ENCODE measurements around the gene CGREF1. TPM values are rescaled to one million over a fixed set of nuclear protein-coding genes. Genes with fewer than 3 reads are reported as not detected.

CGREF1 gene
- total and polyA plus RNA-seq, 2 donors (not counting 1 experiment from before 2014, with no cell fraction given), result 1.5 to 2.3 TPM

- Histone ChIP-seq H3K79me2 (ENCODE audit: control insufficient read depth, insufficient read depth, low read length) (peaks cover 30% of the 10 kb centered on the region), H3K4me1 (ENCODE audit: control insufficient read depth, extremely low read depth, insufficient read depth, low read length) (peaks cover 14% of the 10 kb centered on the region), H3K27me3 (ENCODE audit: control insufficient read depth, insufficient read depth, low read length) (no peaks in the 10 kb centered on the region), H3K9ac (ENCODE audit: insufficient read depth, low read length) (no peak overlapping the region), H4K20me1 (ENCODE audit: control insufficient read depth, extremely low read depth, insufficient read depth, low read length) (no peaks in the 10 kb centered on the region), H3K36me3 (ENCODE audit: control insufficient read depth, insufficient read depth, low read length) (peaks cover 18% of the 10 kb centered on the region), H3K4me3 (replicated peaks in 1 of 4; ENCODE audit: control extremely low read depth in 1 of 4, insufficient read depth in 1 of 4, low read depth in 3 of 4, low read length in 4 of 4) (no peak overlapping the region), H2AFZ (ENCODE audit: low read length) (no peak overlapping the region), H3K4me2 (ENCODE audit: extremely low read depth, insufficient read depth, low read length) (no peak overlapping the region), H3K27ac (ENCODE audit: insufficient read depth, low read length) (no peak overlapping the region), H3K9me3 (ENCODE audit: control insufficient read depth, insufficient read depth, low read depth, low read length) (no peaks in the 10 kb centered on the region)
- no peak for TF ChIP-seq CTCF (conservative IDR thresholded peaks at IDR 0.05 in 1 of 2, IDR thresholded peaks at IDR 0.05 in 1 of 2; ENCODE audit: low read depth in 1 of 2, low read length in 2 of 2)
- TF ChIP-seq EZH2 (IDR thresholded peaks at IDR 0.05; ENCODE audit: low read length, missing control alignments), result no peak
- DNase-seq (ENCODE audit: low read depth in 2 of 2), result no peak
Observed at GRCh38 chr2:27082773-27083409, 36.0 kb downstream of the CGREF1 start.

GRCh38 chr2:27081984-27082772 lies 36.8 kb downstream of the CGREF1 start:
- no peaks in the 10 kb centered on the region for H3K9me3 ChIP-seq (ENCODE audit: control insufficient read depth, insufficient read depth, low read depth, low read length)
- H3K4me1 ChIP-seq (ENCODE audit: control insufficient read depth, extremely low read depth, insufficient read depth, low read length), result peaks cover 16% of the 10 kb centered on the region
- H3K27me3 ChIP-seq (ENCODE audit: control insufficient read depth, insufficient read depth, low read length), result no peaks in the 10 kb centered on the region
- H3K9ac ChIP-seq (ENCODE audit: insufficient read depth, low read length), result no peak overlapping the region
- no peak overlapping the region for H3K27ac ChIP-seq (ENCODE audit: insufficient read depth, low read length)
- DNase-seq (ENCODE audit: low read depth in 2 of 2), result no peak
- H2AFZ ChIP-seq (ENCODE audit: low read length), result no peak overlapping the region
- TF ChIP-seq EZH2 (IDR thresholded peaks at IDR 0.05; ENCODE audit: low read length, missing control alignments) (no peak), CTCF (conservative IDR thresholded peaks at IDR 0.05 in 1 of 2, IDR thresholded peaks at IDR 0.05 in 1 of 2; ENCODE audit: low read depth in 1 of 2, low read length in 2 of 2) (no peak)
- H4K20me1 ChIP-seq (ENCODE audit: control insufficient read depth, extremely low read depth, insufficient read depth, low read length), result no peaks in the 10 kb centered on the region
- peaks cover 18% of the 10 kb centered on the region for H3K36me3 ChIP-seq (ENCODE audit: control insufficient read depth, insufficient read depth, low read length)
- no peak overlapping the region for H3K4me3 ChIP-seq (replicated peaks in 1 of 4; ENCODE audit: control extremely low read depth in 1 of 4, insufficient read depth in 1 of 4, low read depth in 3 of 4, low read length in 4 of 4)
- no peak overlapping the region for H3K4me2 ChIP-seq (ENCODE audit: extremely low read depth, insufficient read depth, low read length)
- H3K79me2 ChIP-seq (ENCODE audit: control insufficient read depth, insufficient read depth, low read length), result peaks cover 30% of the 10 kb centered on the region

- H3K9me3 ChIP-seq (ENCODE audit: control insufficient read depth, insufficient read depth, low read depth, low read length), result no peaks in the 10 kb centered on the region
- H3K4me3 ChIP-seq (replicated peaks in 1 of 4; ENCODE audit: control extremely low read depth in 1 of 4, insufficient read depth in 1 of 4, low read depth in 3 of 4, low read length in 4 of 4), result peak overlapping the region; percentile 84 to 97 (median 89)
- no peak overlapping the region for H2AFZ ChIP-seq (ENCODE audit: low read length)
- no peaks in the 10 kb centered on the region for H3K27me3 ChIP-seq (ENCODE audit: control insufficient read depth, insufficient read depth, low read length)
- TF ChIP-seq EZH2 (IDR thresholded peaks at IDR 0.05; ENCODE audit: low read length, missing control alignments), result no peak
- no peak for TF ChIP-seq CTCF (conservative IDR thresholded peaks at IDR 0.05 in 1 of 2, IDR thresholded peaks at IDR 0.05 in 1 of 2; ENCODE audit: low read depth in 1 of 2, low read length in 2 of 2)
- peak overlapping the region; percentile 44 for H3K9ac ChIP-seq (ENCODE audit: insufficient read depth, low read length)
- H3K79me2 ChIP-seq (ENCODE audit: control insufficient read depth, insufficient read depth, low read length), result peaks cover 30% of the 10 kb centered on the region
- DNase-seq (ENCODE audit: low read depth in 2 of 2), result no peak
- H3K36me3 ChIP-seq (ENCODE audit: control insufficient read depth, insufficient read depth, low read length), result peaks cover 18% of the 10 kb centered on the region
- H3K4me1 ChIP-seq (ENCODE audit: control insufficient read depth, extremely low read depth, insufficient read depth, low read length), result peaks cover 17% of the 10 kb centered on the region
- peak overlapping the region; percentile 99 for H3K4me2 ChIP-seq (ENCODE audit: extremely low read depth, insufficient read depth, low read length)
- no peaks in the 10 kb centered on the region for H4K20me1 ChIP-seq (ENCODE audit: control insufficient read depth, extremely low read depth, insufficient read depth, low read length)
- peak overlapping the region; percentile 94 for H3K27ac ChIP-seq (ENCODE audit: insufficient read depth, low read length)
Observed at GRCh38 chr2:27080603-27080936, 38.4 kb downstream of the CGREF1 start.
